ENCODE data around the gene MID1IP1. TPM values are rescaled to one million over a fixed set of nuclear protein-coding genes. Genes with fewer than 3 reads are reported as not detected.

MID1IP1 gene
- total RNA-seq, 2 experiments from 2014 or later = 90.8 to 94.2 TPM

DNA sequence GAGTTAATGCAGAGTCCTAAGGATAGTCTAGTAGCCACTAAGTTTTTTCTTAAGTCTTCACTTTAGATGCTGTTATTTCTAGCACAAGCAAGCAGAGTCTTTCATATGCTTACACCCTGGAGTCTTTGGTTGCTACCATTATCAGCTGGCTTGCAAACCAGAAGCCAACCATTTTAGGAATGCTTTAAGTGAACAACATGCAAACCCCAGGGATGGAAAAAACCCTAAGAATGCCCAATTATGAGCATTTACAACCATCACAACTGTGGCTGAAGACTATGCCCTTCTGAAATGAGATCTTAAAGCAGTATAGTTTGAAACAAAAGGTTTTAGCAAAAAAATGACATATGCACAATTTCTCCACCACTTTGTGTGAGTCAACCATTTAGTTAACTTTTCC lies 6.6 kb downstream of the MID1IP1 start:
- ChIA-PET CTCF (no interaction called here), POLR2A (no interaction called here)

DNA sequence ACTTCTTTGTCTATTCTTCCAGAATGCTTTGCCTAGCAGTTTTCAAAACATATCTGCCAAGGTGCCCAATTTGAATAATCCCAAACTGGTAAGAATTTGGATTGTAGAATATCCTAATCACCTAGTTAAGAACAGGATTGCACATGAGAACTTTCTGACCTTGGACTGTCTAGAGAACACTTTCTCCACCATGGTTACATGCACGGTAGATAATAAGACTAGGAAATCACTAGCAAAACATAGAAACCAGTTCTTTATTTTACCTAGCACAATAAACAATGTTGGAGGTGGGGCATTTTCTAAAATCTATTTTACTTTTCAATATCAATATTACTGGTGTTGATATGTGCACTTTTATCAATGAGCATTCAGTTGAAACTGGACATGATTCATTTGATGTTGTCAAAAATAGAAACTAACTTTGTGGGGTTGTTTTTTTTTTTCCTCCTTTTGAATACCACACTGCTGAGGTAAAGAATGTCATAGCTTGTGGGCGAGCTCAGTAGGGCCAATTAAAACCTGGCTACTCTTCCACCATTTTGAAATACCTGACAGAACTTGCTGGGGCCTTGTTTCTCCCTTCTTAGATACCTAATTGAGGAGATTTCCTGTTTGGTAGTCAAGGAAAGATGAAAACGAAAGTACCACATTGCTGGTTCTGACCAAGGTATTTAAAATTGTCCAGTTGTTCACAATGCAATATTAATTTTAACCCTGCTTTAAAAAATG lies 10.4 kb downstream of the MID1IP1 start:
- CTCF ChIA-PET = no interaction called here
- POLR2A ChIA-PET = interaction anchor here (1.4 kb wide), 1 partner anchor 11 kb away, joined by 3 read pairs; the partner anchor contains the start of gene MID1IP1

DNA sequence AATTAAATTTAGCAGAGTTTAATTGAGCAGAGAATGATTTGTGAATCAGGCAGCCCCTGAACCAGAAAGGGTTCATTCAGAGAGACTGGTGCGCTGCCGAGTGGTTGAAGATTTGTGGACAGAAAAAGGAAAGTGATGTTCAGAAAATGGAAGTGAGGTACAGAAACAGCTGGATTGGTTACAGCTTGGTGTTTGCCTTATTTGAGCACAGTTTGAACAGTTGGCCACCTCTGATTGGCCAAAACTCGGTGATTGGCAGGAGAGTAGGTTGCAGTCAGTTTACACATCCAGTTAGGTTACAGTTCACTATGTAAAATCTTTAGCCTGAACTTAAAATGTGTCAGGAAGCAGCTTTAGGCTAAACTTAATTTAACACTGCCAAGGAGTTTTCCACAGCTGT lies 14.9 kb downstream of the MID1IP1 start:
- POLR2A ChIA-PET = interaction anchor here (1.2 kb wide), 1 partner anchor 12 kb away, joined by 3 read pairs; no protein-coding TSS in a partner anchor
- CTCF ChIA-PET = interaction anchor here (1.1 kb wide), 1 partner anchor 12 kb away, joined by 3 read pairs; no protein-coding TSS in a partner anchor

DNA sequence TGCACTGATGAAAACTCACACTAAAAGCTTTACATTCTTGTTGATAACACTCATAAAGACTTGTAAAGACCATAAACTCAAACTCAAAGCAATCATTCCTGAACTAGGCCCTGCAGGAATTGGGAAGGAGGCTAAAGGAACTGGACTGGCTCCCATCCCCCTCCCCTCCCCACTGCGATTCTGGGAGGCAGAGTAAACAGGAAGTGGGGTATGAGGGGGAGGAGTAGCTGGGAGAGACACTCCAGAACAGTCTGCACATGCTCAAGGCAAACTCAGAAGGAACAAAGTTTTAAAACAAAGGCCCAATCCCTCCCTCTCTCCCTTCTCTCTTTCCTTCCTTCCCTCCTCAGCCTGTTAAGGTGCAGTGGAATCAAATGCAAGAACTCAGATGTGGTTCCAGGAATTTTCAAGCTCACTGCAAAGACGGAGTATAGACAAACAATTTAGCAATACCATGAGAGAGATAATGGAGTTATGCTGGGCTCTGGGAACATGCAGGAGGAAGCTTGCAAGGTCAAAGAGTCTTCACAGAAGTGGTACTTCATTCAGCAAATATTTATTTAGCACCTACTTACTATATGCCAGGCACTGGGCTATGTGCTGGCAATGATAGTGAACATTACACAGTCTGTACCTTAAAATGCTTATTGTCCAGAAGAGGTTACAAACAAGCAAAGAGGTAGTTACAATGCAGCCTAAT lies 15.9 kb downstream of the MID1IP1 start:
- ChIA-PET POLR2A (interaction anchor here (1.2 kb wide), 1 partner anchor 13 kb away, joined by 3 read pairs; no protein-coding TSS in a partner anchor), CTCF (interaction anchor here (1.1 kb wide), 1 partner anchor 13 kb away, joined by 3 read pairs; no protein-coding TSS in a partner anchor)

DNA sequence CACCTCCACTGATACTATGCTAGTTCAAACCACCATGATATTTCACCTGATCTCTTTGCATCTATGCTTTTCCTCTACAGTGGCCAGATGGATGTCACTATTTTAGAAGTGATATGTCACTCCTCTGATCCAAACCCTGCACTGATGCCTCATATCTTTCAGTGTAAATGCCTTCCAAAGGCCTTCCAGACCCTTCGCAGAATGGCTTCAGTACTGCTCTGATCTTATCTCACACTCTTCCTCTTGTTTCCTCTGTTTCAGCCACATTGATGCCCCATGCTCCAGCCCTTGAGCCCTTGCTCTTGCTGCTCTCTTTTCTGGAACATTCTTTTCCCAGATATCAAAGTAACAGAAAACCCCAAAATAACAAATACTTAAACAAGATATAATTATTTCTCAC lies 17.9 kb downstream of the MID1IP1 start:
- ChIA-PET POLR2A (no interaction called here), CTCF (no interaction called here)

DNA sequence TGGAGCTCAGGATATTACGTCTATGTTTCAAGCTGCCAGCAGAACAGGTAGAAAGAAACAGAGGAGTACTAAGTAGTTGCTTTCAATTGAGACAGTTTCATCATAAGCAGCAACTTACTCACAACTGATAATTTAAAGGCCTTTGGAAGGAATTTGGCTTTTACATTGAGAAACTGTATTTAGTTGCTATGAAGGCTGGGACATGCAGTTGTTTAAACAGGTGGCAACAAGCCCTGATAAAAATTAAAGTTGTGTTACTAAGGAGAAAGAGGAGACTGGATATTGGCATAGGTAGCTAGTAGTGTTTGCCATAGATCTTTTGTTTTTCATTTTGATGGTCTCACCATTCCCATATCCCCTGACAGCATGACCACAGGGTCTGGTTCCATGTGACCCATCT lies 18.4 kb downstream of the MID1IP1 start:
- CTCF ChIA-PET = no interaction called here

DNA sequence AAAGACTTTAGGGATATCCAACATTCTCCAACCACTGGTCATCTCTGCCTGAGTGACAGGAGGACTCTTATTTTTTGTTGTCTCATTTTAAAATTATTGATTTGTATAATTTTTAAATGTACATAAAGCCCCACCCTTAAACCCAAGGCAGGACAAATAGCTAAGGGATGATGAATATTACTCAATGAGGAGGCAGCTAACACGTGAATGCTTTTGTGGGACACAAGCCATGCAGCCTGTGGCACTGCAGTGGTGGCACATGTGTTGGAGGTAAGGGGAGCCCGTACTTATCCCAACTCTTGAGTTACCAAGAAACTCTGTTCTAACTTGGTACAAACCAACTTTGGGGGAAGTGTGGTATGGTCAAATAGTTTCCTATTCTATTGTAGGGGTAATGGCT lies 19.5 kb downstream of the MID1IP1 start:
- ChIA-PET CTCF (no interaction called here), POLR2A (no interaction called here)

More for the DNA sequence above, 18.4 kb downstream of the MID1IP1 start:
- POLR2A ChIA-PET = no interaction called here

DNA sequence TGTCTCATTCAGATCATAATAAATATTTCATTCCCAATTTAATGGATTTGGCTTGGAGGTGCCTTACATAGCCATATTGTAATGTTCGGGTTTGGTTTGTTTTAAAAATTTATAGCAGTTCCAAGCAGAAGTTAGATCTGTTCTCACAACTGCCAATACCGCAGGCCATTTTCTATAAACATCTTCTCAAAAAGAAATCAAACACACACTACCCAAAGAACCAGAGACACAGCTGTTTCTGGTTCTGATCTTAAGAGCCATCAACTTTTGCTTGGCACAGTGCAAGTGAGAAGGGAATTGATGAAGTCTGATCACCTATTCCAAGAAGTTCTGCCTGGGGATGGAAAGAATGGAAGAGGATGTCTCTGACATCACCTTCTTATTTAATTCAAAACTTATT lies 22.9 kb downstream of the MID1IP1 start:
- ChIA-PET POLR2A (no interaction called here), CTCF (no interaction called here)

DNA sequence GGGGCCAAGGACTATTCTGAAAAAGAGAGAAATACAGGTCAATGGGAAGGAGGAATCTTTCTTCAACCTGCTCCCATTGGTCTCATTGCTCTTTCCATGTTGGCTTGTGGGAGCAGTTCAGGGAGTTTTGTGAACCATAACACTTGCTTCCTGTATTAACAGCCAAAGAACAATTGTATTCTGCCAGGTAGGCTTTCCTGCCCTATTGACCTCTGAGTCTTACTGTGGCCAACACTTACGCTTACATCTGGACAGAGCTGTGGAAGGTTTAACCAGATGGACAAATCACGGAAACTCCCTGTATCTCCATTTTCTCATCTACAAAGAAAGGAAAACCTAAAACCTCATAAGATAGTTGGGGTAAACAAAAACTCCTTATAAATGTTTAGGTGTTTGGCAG lies 30.7 kb downstream of the MID1IP1 start:
- ChIA-PET CTCF (no interaction called here), POLR2A (no interaction called here)

DNA sequence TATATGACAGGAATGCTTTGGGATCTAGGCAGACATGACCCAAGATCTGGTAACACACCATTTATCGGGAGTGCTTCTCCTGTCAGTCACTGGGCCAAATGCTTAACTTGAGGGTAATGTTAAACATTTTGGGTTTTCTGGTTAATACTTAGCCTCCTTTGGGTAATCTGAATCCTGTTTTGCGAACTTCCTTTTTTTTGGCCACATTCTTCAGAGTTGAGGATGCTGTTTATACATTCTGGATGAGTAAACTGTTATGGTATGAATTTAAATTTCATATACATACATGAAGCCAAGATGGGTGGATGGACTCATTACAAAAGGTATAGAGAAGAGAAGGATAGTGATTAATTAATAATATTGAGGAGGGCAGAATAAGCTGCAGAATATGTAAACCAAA lies 36.1 kb downstream of the MID1IP1 start:
- POLR2A ChIA-PET = no interaction called here
- CTCF ChIA-PET = no interaction called here

DNA sequence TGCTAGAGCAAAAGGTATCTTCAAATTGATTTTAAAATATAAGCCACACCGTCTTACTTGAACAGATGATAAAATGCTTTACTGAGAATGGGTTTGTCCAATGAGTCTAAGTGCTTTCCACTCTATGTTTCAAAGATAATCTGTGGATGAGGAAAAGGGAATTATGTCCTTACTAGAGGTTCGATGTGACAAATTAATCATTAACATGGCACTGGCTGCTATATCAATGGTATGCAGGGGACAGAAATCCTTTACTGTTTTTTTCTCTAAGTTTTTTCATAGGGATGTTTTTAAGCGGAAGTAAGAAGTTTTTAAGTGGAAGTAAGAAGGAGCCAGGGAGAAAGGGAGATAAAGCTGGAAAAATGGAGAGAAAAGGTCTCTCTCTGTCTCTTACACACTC lies 38.0 kb downstream of the MID1IP1 start:
- ChIA-PET CTCF (no interaction called here), POLR2A (no interaction called here)

DNA sequence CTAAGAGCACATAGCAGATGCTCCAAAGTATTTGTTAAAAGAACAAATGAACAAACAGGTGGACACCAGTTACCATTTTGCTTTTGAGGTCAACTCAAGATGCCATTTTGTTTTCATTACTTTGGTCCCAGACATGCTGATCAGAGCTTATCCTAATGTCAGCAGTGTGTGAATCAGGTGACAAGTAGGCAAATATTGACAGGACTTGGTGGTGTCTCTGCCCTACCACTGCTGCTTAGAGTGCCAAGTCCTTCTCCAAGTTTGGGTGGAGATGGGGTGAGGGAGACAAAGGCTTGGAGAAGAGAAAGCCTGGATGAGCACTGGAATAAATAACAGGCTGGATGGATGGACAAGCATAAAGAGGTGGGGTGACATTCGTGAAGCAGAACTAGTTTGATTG lies 38.7 kb downstream of the MID1IP1 start:
- ChIA-PET CTCF (no interaction called here), POLR2A (no interaction called here)

DNA sequence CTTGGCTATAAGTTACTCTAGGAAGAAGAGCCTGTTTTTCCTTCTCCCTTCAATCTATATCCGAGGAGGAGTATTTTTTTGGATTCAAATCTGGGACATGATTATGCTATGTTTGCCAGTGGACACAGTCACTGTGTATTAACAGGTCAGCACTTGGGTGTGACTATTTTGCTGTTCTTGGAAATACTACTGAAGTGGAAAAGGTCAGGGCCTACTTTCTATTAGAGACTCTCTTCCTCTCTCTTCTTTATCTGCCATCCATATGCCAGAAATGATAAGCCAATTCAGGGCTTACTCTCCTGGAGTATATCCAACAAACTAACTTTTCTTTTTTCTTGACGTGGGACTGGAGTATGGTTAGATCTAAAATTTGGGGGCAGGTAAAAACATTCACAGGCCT lies 40.5 kb downstream of the MID1IP1 start:
- ChIA-PET CTCF (no interaction called here), POLR2A (no interaction called here)

DNA sequence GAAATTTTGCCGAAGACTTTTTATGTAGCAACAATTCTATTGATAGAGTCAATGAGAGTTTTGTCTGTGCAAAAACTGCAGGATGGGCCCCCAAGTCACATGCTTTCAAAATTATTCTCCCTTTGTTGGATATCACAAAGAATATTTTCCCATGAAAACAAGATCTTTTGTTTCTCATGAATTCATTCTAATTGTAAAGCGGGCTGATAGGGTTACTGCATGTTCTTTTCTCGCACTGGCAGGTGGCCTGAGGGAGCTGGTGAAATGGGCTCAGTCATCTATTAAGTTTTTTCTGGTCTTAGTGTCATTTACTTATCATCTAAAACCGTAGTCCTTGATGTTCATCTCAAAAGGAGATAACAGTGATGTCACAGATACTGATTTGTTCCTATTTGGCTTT lies 44.2 kb downstream of the MID1IP1 start:
- ChIA-PET CTCF (no interaction called here), POLR2A (no interaction called here)

DNA sequence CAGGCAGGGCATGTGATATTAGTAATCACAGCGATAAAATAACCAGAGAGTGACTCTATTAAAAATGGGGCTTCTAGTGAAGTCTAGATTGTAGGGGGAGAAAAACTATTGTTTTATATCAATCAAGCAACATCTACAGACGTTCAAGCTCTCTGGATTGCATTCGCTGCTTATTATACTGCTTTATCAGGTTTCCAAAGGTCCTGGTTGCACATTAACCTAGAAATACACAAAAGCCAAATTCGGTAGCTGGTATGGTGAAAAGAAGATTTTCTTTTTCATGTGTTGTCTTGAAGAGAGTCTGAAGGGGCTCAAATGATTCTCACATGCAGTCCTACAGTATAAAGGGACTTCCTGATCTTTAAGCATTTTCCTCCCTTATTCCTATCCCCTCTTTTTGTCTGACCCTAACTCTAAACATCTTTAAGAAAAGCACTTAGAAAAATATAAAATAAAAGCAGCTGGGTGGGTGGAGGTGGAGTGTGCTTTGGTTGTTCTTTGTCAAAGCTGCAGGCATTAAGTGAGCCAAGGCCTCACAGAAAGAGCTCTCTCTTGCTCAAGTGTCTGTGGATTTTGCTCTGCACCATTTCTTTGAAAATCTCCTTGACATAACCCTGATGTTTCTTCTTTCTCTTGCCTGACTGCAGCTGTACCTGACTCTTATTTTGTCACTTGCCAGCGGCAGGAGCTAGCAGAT lies 46.1 kb downstream of the MID1IP1 start:
- ChIA-PET POLR2A (no interaction called here), CTCF (no interaction called here)

DNA sequence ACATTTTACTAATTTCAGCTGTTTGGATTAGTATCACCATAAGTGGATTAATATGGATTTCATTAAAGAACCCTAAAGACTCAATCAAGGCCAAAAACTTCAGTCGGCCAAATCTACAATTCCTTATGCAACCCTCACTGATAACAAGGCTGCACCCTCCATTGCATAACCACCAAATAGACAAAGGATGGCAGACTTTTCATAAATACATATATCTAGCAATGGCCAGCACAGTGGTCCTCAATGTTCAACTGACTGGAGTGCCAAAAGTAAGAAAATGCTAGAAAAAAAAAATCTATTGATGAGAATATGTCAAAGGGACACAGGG lies 46.6 kb downstream of the MID1IP1 start:
- CTCF ChIA-PET = no interaction called here
- POLR2A ChIA-PET = no interaction called here

DNA sequence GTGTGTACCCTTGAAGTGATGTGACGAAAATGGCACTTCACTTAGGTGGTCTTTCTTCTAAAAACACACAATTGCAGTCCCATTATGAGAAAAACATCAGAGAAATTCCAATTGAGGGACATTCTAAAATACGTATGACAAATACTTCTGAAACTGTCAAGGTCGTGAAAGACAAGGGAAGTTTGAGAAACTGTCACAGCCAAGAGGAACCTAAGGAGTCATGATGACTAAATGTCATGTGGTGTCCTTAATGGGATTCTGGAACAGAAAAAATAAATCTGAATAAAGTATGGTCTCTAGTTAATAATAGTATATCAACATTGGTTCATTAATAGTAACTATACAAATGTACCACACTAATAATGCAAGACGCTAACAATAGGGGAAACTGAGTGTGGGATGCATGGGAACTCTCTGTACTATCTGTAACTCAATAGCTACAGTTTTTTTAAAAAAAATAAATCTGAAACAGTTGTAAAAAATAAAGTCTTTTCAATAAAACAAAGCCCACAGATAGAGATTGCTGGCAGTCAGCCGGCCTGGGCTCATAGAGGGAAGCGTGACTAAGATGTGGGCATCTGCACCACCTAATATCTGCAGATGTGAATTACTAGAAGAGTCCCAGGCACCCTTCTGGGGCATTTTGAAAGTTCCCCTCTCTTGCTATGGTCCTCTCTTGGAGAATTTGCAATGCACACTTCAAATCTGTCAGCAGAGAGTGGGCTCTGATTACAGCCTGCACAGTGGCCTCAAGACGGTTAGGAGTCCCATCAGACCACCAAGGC lies 47.6 kb downstream of the MID1IP1 start:
- CTCF ChIA-PET = no interaction called here

DNA sequence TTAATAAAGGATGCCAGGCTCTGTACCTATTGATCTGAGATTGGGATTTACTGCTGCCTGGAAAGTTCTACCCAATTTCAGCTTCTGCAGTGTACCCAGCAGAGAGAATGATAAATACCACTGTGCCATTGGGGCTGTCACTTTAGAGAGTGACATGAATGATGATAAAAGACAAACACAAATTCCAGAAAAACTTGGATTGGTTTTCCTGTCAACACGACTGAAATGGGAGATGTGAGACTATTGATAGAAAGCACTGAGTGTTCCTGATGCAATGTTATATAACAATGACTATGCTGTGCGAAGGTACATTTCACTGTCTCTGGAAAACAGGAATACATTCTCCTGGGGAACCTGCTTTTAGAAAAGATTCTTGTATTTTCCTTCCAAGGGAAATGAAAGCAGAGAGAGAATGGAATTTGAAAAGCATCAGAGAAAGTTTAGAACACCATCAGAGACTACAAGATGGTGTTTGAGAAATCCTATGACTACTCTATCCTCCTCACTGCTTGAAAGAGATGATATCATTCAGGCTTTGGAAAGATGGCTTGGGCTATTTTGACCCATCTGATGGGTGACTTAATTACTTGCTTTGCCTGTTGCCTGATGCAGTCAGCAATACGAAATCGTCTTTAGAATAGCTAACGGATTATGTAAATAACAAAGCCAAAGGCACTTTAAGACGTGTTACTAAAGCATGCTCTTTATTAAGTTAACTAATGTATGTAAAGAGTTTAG lies 49.7 kb downstream of the MID1IP1 start:
- POLR2A ChIA-PET = no interaction called here
- CTCF ChIA-PET = no interaction called here

More for the DNA sequence above, 47.6 kb downstream of the MID1IP1 start:
- POLR2A ChIA-PET = no interaction called here

DNA sequence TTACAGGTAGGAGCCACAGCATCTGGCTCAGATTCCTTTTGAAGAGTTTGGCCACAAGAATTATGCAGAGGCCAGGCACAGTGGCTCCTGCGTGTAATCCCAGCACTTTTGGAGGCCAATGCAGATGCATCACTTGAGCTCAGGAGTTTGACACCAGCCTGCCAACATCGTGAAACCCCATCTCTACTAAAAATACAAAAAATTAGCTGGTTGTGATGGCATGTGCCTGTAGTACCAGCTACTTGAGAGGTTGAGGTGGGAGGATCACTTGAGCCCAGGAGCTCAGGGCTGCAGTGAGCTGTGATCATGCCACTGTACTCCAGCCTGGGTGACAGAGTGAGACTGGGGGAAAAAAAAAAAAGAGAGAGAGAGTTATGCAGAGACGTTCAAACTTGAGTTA lies 53.0 kb downstream of the MID1IP1 start:
- CTCF ChIA-PET = no interaction called here
- POLR2A ChIA-PET = no interaction called here

Data from activated CD8-positive, alpha-beta memory T cell treated with anti-CD3 and anti-CD28 coated beads for 36 hours (primary cell).